Measurements from ENCODE around the gene AHI1. TPM values are rescaled to one million over a fixed set of nuclear protein-coding genes. Genes with fewer than 3 reads are reported as not detected.

Gene AHI1
- total RNA-seq, 2 experiments from 2014 or later, result 21.4 to 33.9 TPM

- POLR2A ChIA-PET, result interaction anchor here (1.5 kb wide), 1 partner anchor 9 kb away, joined by 7 read pairs; no protein-coding TSS in a partner anchor
- H3K4me3 ChIP-seq (ENCODE audit: low read depth, low read length, poor library complexity, severe bottlenecking), result no peak overlapping the region
- H2AFZ ChIP-seq (ENCODE audit: low read length), result peak overlapping the region; percentile 92
- intact Hi-C loops (cut with micrococcal nuclease; ENCODE audit: unreplicated experiment), result no loop called here
- peak overlapping the region; percentile 48 for H3K4me2 ChIP-seq (ENCODE audit: low read length)
- no peaks in the 10 kb centered on the region for H3K79me2 ChIP-seq (ENCODE audit: insufficient read depth, low read depth, low read length)
- peaks cover 54% of the 10 kb centered on the region for H3K4me1 ChIP-seq (ENCODE audit: insufficient read depth, low read length, poor library complexity, severe bottlenecking)
- no TSS peak for BruUV-seq (replicated peaks)
- H3K27ac ChIP-seq (ENCODE audit: low read depth, low read length, poor library complexity, severe bottlenecking), result no peak overlapping the region
- no peaks in the 10 kb centered on the region for H3K36me3 ChIP-seq (ENCODE audit: insufficient read depth, low read length)
- CTCF ChIA-PET (ENCODE audit: unreplicated experiment), result no interaction called here
- H3K9me3 ChIP-seq (ENCODE audit: low read length), result no peaks in the 10 kb centered on the region; the same call in 1 of the 2 replicates
- H4K20me1 ChIP-seq (ENCODE audit: insufficient read depth, low read length), result no peaks in the 10 kb centered on the region
- no peak for TF ChIP-seq CTCF (conservative IDR thresholded peaks at IDR 0.05; ENCODE audit: low read length)
- no peak for TF ChIP-seq EZH2phosphoT487 (IDR thresholded peaks at IDR 0.05; ENCODE audit: borderline replicate concordance, low read depth, low read length)
- no peaks in the 10 kb centered on the region for H3K9me2 ChIP-seq (ENCODE audit: insufficient read depth, low read length)
- DNase-seq (ENCODE audit: low spot score), result no peak
Measured at GRCh38 chr6:135274561-135275293, 222.8 kb downstream of the AHI1 start.

GRCh38 chr6:135271626-135272025 is 225.9 kb downstream of the AHI1 start:
- Histone ChIP-seq H3K27ac (ENCODE audit: low read depth, low read length, poor library complexity, severe bottlenecking) (peak overlapping the region; percentile 46), H3K4me2 (ENCODE audit: low read length) (peak overlapping the region; percentile 47; the same call in 1 of the 2 replicates), H3K79me2 (ENCODE audit: insufficient read depth, low read depth, low read length) (no peaks in the 10 kb centered on the region), H3K36me3 (ENCODE audit: insufficient read depth, low read length) (no peaks in the 10 kb centered on the region), H3K9me2 (ENCODE audit: insufficient read depth, low read length) (no peaks in the 10 kb centered on the region), H4K20me1 (ENCODE audit: insufficient read depth, low read length) (no peaks in the 10 kb centered on the region), H3K4me3 (ENCODE audit: low read depth, low read length, poor library complexity, severe bottlenecking) (no peak overlapping the region), H3K9me3 (ENCODE audit: low read length) (no peaks in the 10 kb centered on the region; the same call in 1 of the 2 replicates), H3K4me1 (ENCODE audit: insufficient read depth, low read length, poor library complexity, severe bottlenecking) (peaks cover 80% of the 10 kb centered on the region), H2AFZ (ENCODE audit: low read length) (peak overlapping the region; percentile 86; the same call in 1 of the 2 replicates)
- intact Hi-C loops (cut with micrococcal nuclease; ENCODE audit: unreplicated experiment), result no loop called here
- no peak for DNase-seq (ENCODE audit: low spot score)
- TF ChIP-seq EZH2phosphoT487 (IDR thresholded peaks at IDR 0.05; ENCODE audit: borderline replicate concordance, low read depth, low read length) (no peak), CTCF (conservative IDR thresholded peaks at IDR 0.05; ENCODE audit: low read length) (no peak)
- no TSS peak for BruUV-seq (replicated peaks)
- ChIA-PET POLR2A (interaction anchor here (1.5 kb wide), 1 partner anchor 8 kb away, joined by 9 read pairs; no protein-coding TSS in a partner anchor), CTCF (ENCODE audit: unreplicated experiment) (no interaction called here)
